ENCODE results near the gene TPK1. TPM values are rescaled to one million over a fixed set of nuclear protein-coding genes. Genes with fewer than 3 reads are reported as not detected.

TPK1 gene
- polyA plus RNA-seq: 1 to 10 TPM in 1 of 2 donors, under 1 TPM in 1; 0.63 to 1.8 TPM

- Histone ChIP-seq H3K27me3 (ENCODE audit: control insufficient read depth in 1 of 2, insufficient read depth in 2 of 2, low read length in 2 of 2) (no peaks in the 10 kb centered on the region), H3K4me3 (ENCODE audit: low read depth in 1 of 2, low read length in 2 of 2) (peak within 1 kb of the TSS; percentile 69 to 82), H3K27ac (ENCODE audit: low read depth in 2 of 2, low read length in 1 of 2) (peak within 1 kb of the TSS; percentile 89 to 90), H3K4me1 (ENCODE audit: control insufficient read depth in 2 of 2, insufficient read depth in 2 of 2, low read length in 1 of 2) (no peaks in the 10 kb centered on the region), H3K9me3 (ENCODE audit: control insufficient read depth in 2 of 2, insufficient read depth in 1 of 2, low read depth in 1 of 2, low read length in 1 of 2) (no peaks in the 10 kb centered on the region), H3K36me3 (ENCODE audit: control insufficient read depth in 2 of 2, insufficient read depth in 2 of 2, low read length in 1 of 2) (no peaks in the 10 kb centered on the region)
- WGBS, 2 donors: 5 to 10% methylated on average over 60 to 81 of the region's 81 CpGs
Observed at GRCh38 chr7:144835652-144836544, at the start of gene TPK1. TSS of gene TPK1 (minus strand) at chr7:144836053. CDS start at chr7:144835602, 451 bp downstream.

GRCh38 chr7:144885478-144885877 is 49.6 kb upstream of the TPK1 start:
- 71 to 73% methylated on average over 6 of the region's 6 CpGs for WGBS, 2 donors

GRCh38 chr7:144884896-144885295 is 49.0 kb upstream of the TPK1 start:
- Histone ChIP-seq H3K27ac (ENCODE audit: low read depth in 2 of 2, low read length in 1 of 2) (no peak overlapping the region), H3K36me3 (ENCODE audit: control insufficient read depth in 2 of 2, insufficient read depth in 2 of 2, low read length in 1 of 2) (no peaks in the 10 kb centered on the region), H3K4me1 (ENCODE audit: control insufficient read depth in 2 of 2, insufficient read depth in 2 of 2, low read length in 1 of 2) (no peaks in the 10 kb centered on the region), H3K4me3 (ENCODE audit: low read depth in 1 of 2, low read length in 2 of 2) (no peak overlapping the region), H3K27me3 (ENCODE audit: control insufficient read depth in 1 of 2, insufficient read depth in 2 of 2, low read length in 2 of 2) (no peaks in the 10 kb centered on the region), H3K9me3 (ENCODE audit: control insufficient read depth in 2 of 2, insufficient read depth in 1 of 2, low read depth in 1 of 2, low read length in 1 of 2) (no peaks in the 10 kb centered on the region)
- WGBS, 2 donors: 24 to 36% methylated on average over 2 of the region's 2 CpGs

More at GRCh38 chr7:144885478-144885877, 49.6 kb upstream of the TPK1 start:
- Histone ChIP-seq H3K9me3 (ENCODE audit: control insufficient read depth in 2 of 2, insufficient read depth in 1 of 2, low read depth in 1 of 2, low read length in 1 of 2) (no peaks in the 10 kb centered on the region), H3K27me3 (ENCODE audit: control insufficient read depth in 1 of 2, insufficient read depth in 2 of 2, low read length in 2 of 2) (no peaks in the 10 kb centered on the region), H3K27ac (ENCODE audit: low read depth in 2 of 2, low read length in 1 of 2) (no peak overlapping the region), H3K4me3 (ENCODE audit: low read depth in 1 of 2, low read length in 2 of 2) (no peak overlapping the region), H3K36me3 (ENCODE audit: control insufficient read depth in 2 of 2, insufficient read depth in 2 of 2, low read length in 1 of 2) (no peaks in the 10 kb centered on the region), H3K4me1 (ENCODE audit: control insufficient read depth in 2 of 2, insufficient read depth in 2 of 2, low read length in 1 of 2) (no peaks in the 10 kb centered on the region)

DNA sequence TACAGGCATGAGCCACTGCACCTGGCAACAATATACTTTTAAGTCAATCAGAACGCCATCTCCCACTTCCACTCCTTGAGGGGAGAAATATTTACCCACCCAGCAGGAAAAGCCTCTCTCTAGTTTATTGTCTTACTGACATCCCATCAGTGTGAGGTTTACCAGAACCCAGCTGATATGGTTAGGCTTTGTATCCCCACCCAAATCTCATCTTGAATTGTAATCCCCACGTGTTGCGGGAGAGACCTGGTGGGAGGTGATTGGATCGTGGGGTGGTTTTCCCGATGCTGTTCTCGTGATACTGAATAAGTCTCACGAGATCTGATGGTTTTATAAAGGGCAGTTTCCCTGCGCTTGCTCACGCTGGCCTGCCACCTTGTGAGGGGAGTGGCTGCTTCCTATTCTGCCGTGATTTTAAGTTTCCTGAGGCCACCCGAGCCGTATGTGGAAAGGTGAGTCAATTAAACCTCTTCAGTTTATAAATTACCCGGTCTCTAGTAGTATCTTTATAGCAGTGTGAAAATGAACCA is 37.5 kb upstream of the TPK1 start:
- Histone ChIP-seq H3K36me3 (ENCODE audit: control insufficient read depth in 2 of 2, insufficient read depth in 2 of 2, low read length in 1 of 2) (no peaks in the 10 kb centered on the region), H3K27me3 (ENCODE audit: control insufficient read depth in 1 of 2, insufficient read depth in 2 of 2, low read length in 2 of 2) (no peaks in the 10 kb centered on the region), H3K27ac (ENCODE audit: low read depth in 2 of 2, low read length in 1 of 2) (no peak overlapping the region), H3K9me3 (ENCODE audit: control insufficient read depth in 2 of 2, insufficient read depth in 1 of 2, low read depth in 1 of 2, low read length in 1 of 2) (peaks cover 0 to 5% of the 10 kb centered on the region in 2 donors), H3K4me3 (ENCODE audit: low read depth in 1 of 2, low read length in 2 of 2) (no peak overlapping the region), H3K4me1 (ENCODE audit: control insufficient read depth in 2 of 2, insufficient read depth in 2 of 2, low read length in 1 of 2) (no peaks in the 10 kb centered on the region)
- WGBS, 2 donors: 78 to 82% methylated on average over 13 of the region's 13 CpGs

DNA sequence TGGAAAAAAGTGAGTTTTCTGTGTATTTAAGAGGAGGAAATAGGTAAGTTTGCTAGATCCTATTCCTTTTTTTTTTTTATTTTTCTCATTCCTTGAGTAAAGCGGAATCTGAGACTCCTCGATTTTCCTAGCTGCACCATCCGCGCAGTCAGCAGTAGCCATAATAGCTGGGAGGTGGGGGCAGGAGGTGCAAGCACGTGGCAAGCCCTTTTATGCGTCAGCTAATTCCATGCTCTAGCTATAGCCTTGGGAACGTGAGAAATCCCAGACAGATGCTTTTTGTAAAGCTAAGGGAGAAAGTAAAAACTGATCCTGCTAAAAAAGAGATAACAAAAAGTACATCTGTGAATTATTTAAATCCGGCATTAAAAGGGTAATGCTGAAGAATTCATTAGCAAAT is 33.2 kb upstream of the TPK1 start:
- 75 to 83% methylated on average over 8 of the region's 8 CpGs for WGBS, 2 donors
- no peaks in the 10 kb centered on the region for H3K4me1 ChIP-seq (ENCODE audit: control insufficient read depth in 2 of 2, insufficient read depth in 2 of 2, low read length in 1 of 2)
- H3K4me3 ChIP-seq (ENCODE audit: low read depth in 1 of 2, low read length in 2 of 2): no peak overlapping the region
- H3K27me3 ChIP-seq (ENCODE audit: control insufficient read depth in 1 of 2, insufficient read depth in 2 of 2, low read length in 2 of 2): no peaks in the 10 kb centered on the region
- H3K27ac ChIP-seq (ENCODE audit: low read depth in 2 of 2, low read length in 1 of 2): no peak overlapping the region
- H3K9me3 ChIP-seq (ENCODE audit: control insufficient read depth in 2 of 2, insufficient read depth in 1 of 2, low read depth in 1 of 2, low read length in 1 of 2): peaks cover 0 to 5% of the 10 kb centered on the region in 2 donors
- H3K36me3 ChIP-seq (ENCODE audit: control insufficient read depth in 2 of 2, insufficient read depth in 2 of 2, low read length in 1 of 2): no peaks in the 10 kb centered on the region

DNA sequence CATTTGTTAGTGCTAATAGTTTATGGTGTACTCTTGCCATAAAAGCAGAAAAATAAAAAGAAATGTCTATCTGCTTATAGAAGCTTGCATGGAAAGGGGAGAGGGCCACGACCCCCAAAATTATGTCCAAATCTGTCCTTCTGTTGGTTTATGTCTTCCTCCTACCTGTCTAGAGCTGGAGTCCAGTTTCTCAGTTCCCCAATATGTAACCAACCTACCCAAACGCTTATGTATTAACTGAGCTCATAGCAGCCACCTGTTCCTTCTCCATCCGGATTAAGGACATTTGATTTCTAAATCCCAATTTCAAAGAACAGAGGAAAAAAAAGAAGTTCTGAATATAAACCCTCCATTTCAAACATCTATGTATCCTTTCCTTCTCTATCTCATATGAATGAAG is 30.3 kb upstream of the TPK1 start:
- no peaks in the 10 kb centered on the region for H3K36me3 ChIP-seq (ENCODE audit: control insufficient read depth in 2 of 2, insufficient read depth in 2 of 2, low read length in 1 of 2)
- H3K4me1 ChIP-seq (ENCODE audit: control insufficient read depth in 2 of 2, insufficient read depth in 2 of 2, low read length in 1 of 2): no peaks in the 10 kb centered on the region
- H3K27me3 ChIP-seq (ENCODE audit: control insufficient read depth in 1 of 2, insufficient read depth in 2 of 2, low read length in 2 of 2): no peaks in the 10 kb centered on the region
- H3K27ac ChIP-seq (ENCODE audit: low read depth in 2 of 2, low read length in 1 of 2): no peak overlapping the region
- peaks cover 0 to 5% of the 10 kb centered on the region in 2 donors for H3K9me3 ChIP-seq (ENCODE audit: control insufficient read depth in 2 of 2, insufficient read depth in 1 of 2, low read depth in 1 of 2, low read length in 1 of 2)
- no peak overlapping the region for H3K4me3 ChIP-seq (ENCODE audit: low read depth in 1 of 2, low read length in 2 of 2)
- WGBS, 2 donors: 70 to 76% methylated on average over 3 of the region's 3 CpGs

DNA sequence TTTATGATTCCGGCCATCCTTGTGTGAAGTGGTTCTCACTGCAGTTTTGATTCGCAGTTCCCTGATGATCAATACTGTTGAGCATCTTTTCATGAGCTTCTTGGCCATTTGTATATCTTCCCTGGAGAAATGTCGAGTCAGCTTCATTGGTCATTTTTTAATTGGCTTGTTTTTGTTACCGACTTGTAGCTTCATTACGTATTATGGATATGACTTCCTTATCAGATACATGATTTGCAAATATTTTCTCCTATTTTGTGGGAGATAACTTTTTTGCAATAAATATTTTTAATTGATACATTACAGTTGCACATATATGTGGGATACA is 27.4 kb upstream of the TPK1 start:
- Histone ChIP-seq H3K27ac (ENCODE audit: low read depth in 2 of 2, low read length in 1 of 2) (no peak overlapping the region), H3K4me3 (ENCODE audit: low read depth in 1 of 2, low read length in 2 of 2) (no peak overlapping the region), H3K4me1 (ENCODE audit: control insufficient read depth in 2 of 2, insufficient read depth in 2 of 2, low read length in 1 of 2) (no peaks in the 10 kb centered on the region), H3K9me3 (ENCODE audit: control insufficient read depth in 2 of 2, insufficient read depth in 1 of 2, low read depth in 1 of 2, low read length in 1 of 2) (no peaks in the 10 kb centered on the region), H3K27me3 (ENCODE audit: control insufficient read depth in 1 of 2, insufficient read depth in 2 of 2, low read length in 2 of 2) (no peaks in the 10 kb centered on the region), H3K36me3 (ENCODE audit: control insufficient read depth in 2 of 2, insufficient read depth in 2 of 2, low read length in 1 of 2) (no peaks in the 10 kb centered on the region)
- 90 to 92% methylated on average over 5 of the region's 5 CpGs for WGBS, 2 donors

DNA sequence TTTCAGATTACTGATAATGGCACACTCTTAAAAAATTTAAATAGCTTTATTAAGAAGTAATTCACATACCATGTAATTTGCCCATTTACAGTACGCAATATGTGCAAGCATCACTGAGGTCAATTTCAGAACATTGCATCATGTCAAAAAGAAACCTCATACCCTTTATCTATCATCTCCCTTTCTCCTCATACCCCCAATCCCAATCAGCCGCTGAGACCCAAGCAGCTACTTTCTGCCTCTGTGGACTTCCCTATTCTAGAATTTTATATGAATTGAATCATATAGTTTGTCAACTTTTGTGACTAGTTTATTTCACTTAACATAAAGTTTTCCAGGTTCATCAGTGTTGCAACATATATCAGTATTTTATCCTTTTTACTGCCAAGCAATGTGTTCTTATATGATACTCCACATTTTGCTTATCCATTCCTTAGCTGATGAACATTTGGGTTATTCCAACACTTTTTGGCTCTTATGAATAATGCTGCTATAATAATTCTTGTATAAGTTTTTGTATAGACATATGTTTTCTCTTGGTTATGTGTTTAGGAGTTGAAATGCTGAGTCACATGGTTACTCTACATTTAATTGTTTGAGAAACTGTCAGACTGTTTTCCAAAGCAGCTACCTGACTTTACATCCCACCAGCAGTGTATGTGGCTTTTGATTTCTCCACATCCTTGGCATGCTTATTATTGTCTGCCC is 26.9 kb upstream of the TPK1 start:
- 93 to 94% methylated on average over 2 of the region's 2 CpGs for WGBS, 2 donors
- Histone ChIP-seq H3K4me3 (ENCODE audit: low read depth in 1 of 2, low read length in 2 of 2) (no peak overlapping the region), H3K9me3 (ENCODE audit: control insufficient read depth in 2 of 2, insufficient read depth in 1 of 2, low read depth in 1 of 2, low read length in 1 of 2) (no peaks in the 10 kb centered on the region), H3K4me1 (ENCODE audit: control insufficient read depth in 2 of 2, insufficient read depth in 2 of 2, low read length in 1 of 2) (no peaks in the 10 kb centered on the region), H3K27me3 (ENCODE audit: control insufficient read depth in 1 of 2, insufficient read depth in 2 of 2, low read length in 2 of 2) (no peaks in the 10 kb centered on the region), H3K27ac (ENCODE audit: low read depth in 2 of 2, low read length in 1 of 2) (no peak overlapping the region), H3K36me3 (ENCODE audit: control insufficient read depth in 2 of 2, insufficient read depth in 2 of 2, low read length in 1 of 2) (no peaks in the 10 kb centered on the region)

- 67 to 69% methylated on average over 3 of the region's 3 CpGs for WGBS, 2 donors
- Histone ChIP-seq H3K4me3 (ENCODE audit: low read depth in 1 of 2, low read length in 2 of 2) (no peak overlapping the region), H3K9me3 (ENCODE audit: control insufficient read depth in 2 of 2, insufficient read depth in 1 of 2, low read depth in 1 of 2, low read length in 1 of 2) (no peaks in the 10 kb centered on the region), H3K36me3 (ENCODE audit: control insufficient read depth in 2 of 2, insufficient read depth in 2 of 2, low read length in 1 of 2) (no peaks in the 10 kb centered on the region), H3K27ac (ENCODE audit: low read depth in 2 of 2, low read length in 1 of 2) (no peak overlapping the region), H3K27me3 (ENCODE audit: control insufficient read depth in 1 of 2, insufficient read depth in 2 of 2, low read length in 2 of 2) (no peaks in the 10 kb centered on the region), H3K4me1 (ENCODE audit: control insufficient read depth in 2 of 2, insufficient read depth in 2 of 2, low read length in 1 of 2) (no peaks in the 10 kb centered on the region)
Observed at GRCh38 chr7:144859739-144860138, 23.9 kb upstream of the TPK1 start.
